ENCODE measurements around the gene BUD31. TPM values are rescaled to one million over a fixed set of nuclear protein-coding genes. Genes with fewer than 3 reads are reported as not detected.

The BUD31 gene
- total RNA-seq, 4 donors from 2014 or later = 44.7 to 82.0 (median 58.4) TPM

- no peak for DNase-seq
- Histone ChIP-seq H3K27me3 (no peaks in the 10 kb centered on the region), H3K36me3 (peaks cover 0 to 79% (median 0%) of the 10 kb centered on the region in 3 donors), H3K4me1 (no peaks in the 10 kb centered on the region), H3K9me3 (no peaks in the 10 kb centered on the region), H3K27ac (no peak overlapping the region), H3K4me3 (no peak overlapping the region)
- TF ChIP-seq, protein P1, sequence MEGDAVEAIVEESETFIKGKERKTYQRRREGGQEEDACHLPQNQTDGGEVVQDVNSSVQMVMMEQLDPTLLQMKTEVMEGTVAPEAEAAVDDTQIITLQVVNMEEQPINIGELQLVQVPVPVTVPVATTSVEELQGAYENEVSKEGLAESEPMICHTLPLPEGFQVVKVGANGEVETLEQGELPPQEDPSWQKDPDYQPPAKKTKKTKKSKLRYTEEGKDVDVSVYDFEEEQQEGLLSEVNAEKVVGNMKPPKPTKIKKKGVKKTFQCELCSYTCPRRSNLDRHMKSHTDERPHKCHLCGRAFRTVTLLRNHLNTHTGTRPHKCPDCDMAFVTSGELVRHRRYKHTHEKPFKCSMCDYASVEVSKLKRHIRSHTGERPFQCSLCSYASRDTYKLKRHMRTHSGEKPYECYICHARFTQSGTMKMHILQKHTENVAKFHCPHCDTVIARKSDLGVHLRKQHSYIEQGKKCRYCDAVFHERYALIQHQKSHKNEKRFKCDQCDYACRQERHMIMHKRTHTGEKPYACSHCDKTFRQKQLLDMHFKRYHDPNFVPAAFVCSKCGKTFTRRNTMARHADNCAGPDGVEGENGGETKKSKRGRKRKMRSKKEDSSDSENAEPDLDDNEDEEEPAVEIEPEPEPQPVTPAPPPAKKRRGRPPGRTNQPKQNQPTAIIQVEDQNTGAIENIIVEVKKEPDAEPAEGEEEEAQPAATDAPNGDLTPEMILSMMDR (IDR thresholded peaks at IDR 0.05) = no peak
- TF ChIP-seq POLR2A (IDR thresholded peaks at IDR 0.05) = no peak
Observed at GRCh38 chr7:99456288-99456687, 47.5 kb downstream of the BUD31 start.

DNA sequence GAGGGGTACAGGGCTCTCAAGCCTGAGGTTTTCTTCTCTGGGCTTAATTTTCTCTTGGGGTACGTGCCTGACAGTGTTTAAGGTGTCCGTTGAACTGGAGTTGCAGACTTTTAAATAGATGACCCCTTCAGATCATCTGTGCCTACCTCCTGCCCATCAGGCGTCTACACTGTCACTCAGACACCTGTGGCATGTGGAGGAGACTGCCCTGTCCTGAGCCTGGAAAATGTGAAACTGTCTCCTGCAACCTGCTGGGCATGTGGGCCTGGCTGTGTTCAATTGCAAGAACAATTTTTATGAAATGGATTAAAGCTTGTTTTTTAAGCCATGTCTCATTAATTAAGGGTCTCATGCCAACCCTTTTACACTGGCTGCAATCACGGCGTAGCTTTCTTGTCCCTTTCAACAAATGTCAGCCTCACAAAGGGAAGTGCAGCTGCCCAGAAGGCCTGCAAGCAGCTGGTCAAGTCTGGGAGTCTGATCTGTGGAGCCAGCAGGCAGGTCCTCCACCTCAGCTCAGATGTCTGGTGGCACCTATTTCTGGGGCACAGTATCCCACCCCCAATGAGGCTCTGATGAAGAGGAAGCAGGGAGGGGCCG lies 48.4 kb downstream of the BUD31 start:
- TF ChIP-seq POLR2A (IDR thresholded peaks at IDR 0.05) = no peak
- TF ChIP-seq, protein P1 (IDR thresholded peaks at IDR 0.05) = no peak
- H3K9me3 ChIP-seq = no peaks in the 10 kb centered on the region
- H3K4me3 ChIP-seq = no peak overlapping the region
- no peak for DNase-seq
- peaks cover 0 to 70% (median 0%) of the 10 kb centered on the region in 3 donors for H3K36me3 ChIP-seq
- no peak overlapping the region for H3K27ac ChIP-seq
- H3K27me3 ChIP-seq = no peaks in the 10 kb centered on the region
- H3K4me1 ChIP-seq = no peaks in the 10 kb centered on the region

DNA sequence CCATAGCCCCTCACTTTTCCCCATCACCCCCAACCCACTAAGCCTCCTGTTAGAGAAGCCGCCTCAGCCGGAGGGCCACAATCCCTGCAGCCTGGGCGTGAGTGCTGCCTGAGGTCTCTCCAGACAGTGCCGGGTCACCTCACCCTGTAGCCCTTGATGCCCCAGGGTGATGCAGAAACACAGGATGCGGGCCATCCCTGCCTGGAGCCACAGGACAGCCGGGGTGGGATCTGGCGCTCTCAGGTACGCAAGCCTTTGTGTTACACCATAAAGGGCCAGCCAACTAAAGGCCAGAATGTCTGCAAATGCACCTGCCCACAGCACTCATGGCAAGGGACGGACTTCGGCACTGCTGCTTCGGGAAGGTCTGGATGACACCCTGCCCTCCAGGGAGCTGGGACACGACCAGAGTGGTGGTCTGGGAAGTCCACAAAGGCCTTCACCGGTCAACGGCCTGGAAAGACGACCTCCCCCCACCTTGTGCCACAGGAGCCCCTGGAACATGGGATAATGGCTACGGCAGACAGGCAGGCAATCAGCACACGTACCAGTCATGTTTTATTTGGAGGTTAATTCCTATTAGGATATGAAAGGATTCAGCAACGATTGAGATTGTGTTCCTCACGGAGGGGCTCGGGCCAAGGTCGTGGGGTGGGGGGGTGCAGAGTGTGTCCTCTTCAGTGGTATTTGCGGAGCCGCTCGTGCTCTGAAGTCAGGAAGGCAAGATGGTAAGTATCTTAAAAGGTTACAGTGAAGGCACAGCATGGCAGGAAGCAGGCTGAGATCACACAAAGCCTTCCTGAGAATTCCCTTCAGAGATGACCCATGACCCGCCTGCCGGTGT lies 49.1 kb downstream of the BUD31 start:
- no peaks in the 10 kb centered on the region for H3K27me3 ChIP-seq
- H3K4me3 ChIP-seq = no peak overlapping the region
- no peaks in the 10 kb centered on the region for H3K9me3 ChIP-seq
- DNase-seq = no peak
- H3K36me3 ChIP-seq = peaks cover 0 to 69% (median 0%) of the 10 kb centered on the region in 3 donors
- H3K27ac ChIP-seq = no peak overlapping the region
- TF ChIP-seq, protein P1 (IDR thresholded peaks at IDR 0.05) = no peak
- no peak for TF ChIP-seq POLR2A (IDR thresholded peaks at IDR 0.05)
- H3K4me1 ChIP-seq = peaks cover 0 to 4% (median 0%) of the 10 kb centered on the region in 4 donors

DNA sequence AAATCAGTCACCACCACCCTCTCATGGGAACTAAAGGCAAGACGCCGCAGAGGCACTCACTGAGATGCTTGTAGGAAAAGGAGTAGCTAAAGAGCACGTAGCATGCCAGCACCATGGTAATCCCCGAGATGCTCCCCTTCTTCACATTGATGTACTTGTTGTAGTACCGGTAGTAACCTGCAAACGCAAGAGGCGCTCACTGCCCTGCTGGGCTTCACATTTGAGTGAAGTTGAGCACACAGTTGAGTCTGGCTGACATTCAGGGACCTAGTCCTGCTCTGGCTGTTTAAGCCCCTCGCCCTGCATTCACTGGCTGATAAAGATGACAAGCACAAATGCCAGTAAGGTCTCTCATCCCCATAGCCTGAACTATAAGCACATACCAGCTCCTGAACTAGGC lies 50.3 kb downstream of the BUD31 start:
- H3K27ac ChIP-seq = no peak overlapping the region
- H3K4me1 ChIP-seq = peaks cover 0 to 15% (median 0%) of the 10 kb centered on the region in 4 donors
- H3K36me3 ChIP-seq = peaks cover 0 to 70% (median 0%) of the 10 kb centered on the region in 3 donors
- no peaks in the 10 kb centered on the region for H3K27me3 ChIP-seq
- no peak overlapping the region for H3K4me3 ChIP-seq
- no peak for DNase-seq
- no peak for TF ChIP-seq POLR2A (IDR thresholded peaks at IDR 0.05)
- TF ChIP-seq, protein P1 (IDR thresholded peaks at IDR 0.05) = peak in 3 of 6 experiments; percentile 9 to 39 (median 31)
- H3K9me3 ChIP-seq = no peaks in the 10 kb centered on the region

- TF ChIP-seq, protein P1 (IDR thresholded peaks at IDR 0.05) = no peak
- no peak for TF ChIP-seq POLR2A (IDR thresholded peaks at IDR 0.05)
- no peaks in the 10 kb centered on the region for H3K9me3 ChIP-seq
- H3K4me3 ChIP-seq = no peak overlapping the region
- peaks cover 0 to 27% (median 4%) of the 10 kb centered on the region in 4 donors for H3K4me1 ChIP-seq
- DNase-seq = no peak
- no peak overlapping the region for H3K27ac ChIP-seq
- H3K36me3 ChIP-seq = peaks cover 0 to 65% (median 0%) of the 10 kb centered on the region in 3 donors
- H3K27me3 ChIP-seq = no peaks in the 10 kb centered on the region
Observed at GRCh38 chr7:99460651-99461050, 51.9 kb downstream of the BUD31 start.

Measured in Peyer's patch (tissue), 4 donors.